Pancreas (tissue), 10 donors: Measurements from ENCODE around the gene NAA11. TPM values are rescaled to one million over a fixed set of nuclear protein-coding genes. Genes with fewer than 3 reads are reported as not detected.

Source experiments
- ATAC-seq, 4 donors: fragments of 200-7000 bp; cut with Tn5 transposase; one replicate each; pipeline versions ENCODE4 v1.8.0 to v1.9.1; 2020; ENCODE audit warnings: mild to moderate bottlenecking in 4 of 4, moderate library complexity in 4 of 4
- DNase-seq, 6 donors: peaks; one replicate each; pipeline ENCODE4 v3.0.0-alpha.2; 2020
- FAIRE-seq: peaks from 2 replicates; lab custom pipeline; 2012; peaks lifted over from hg19 to GRCh38; lab: Jason Lieb, UNC
- H3K27ac ChIP-seq, 4 donors: fragments of 200-600 bp; sonication (generic); 1 replicate in 3 of 4; 2 replicates in 1 of 4; pipeline versions ENCODE4 v1.5.0 to v1.8.0; 2020
- H3K27me3 ChIP-seq, 4 donors: fragments of 200-600 bp; one replicate each; pipeline ENCODE4 v1.8.0; 2021
- H3K36me3 ChIP-seq, 3 donors: fragments of 200-600 bp; sonication (generic) in 1 of 3; one replicate each; pipeline versions ENCODE4 v1.5.0 to v1.8.0; 2020 to 2021
- H3K4me1 ChIP-seq, 3 donors: fragments of 200-600 bp; one replicate each; pipeline ENCODE4 v1.8.0; 2021
- H3K4me3 ChIP-seq, 4 donors: fragments of 200-600 bp; sonication (generic) in 2 of 4; one replicate each; pipeline versions ENCODE4 v1.5.0 to v1.8.0; 2020 to 2021
- H3K9me3 ChIP-seq, 4 donors: fragments of 200-600 bp; one replicate each; pipeline ENCODE4 v1.8.0; 2021
- CTCF ChIP-seq, 4 donors: fragments of 200-600 bp; sonication (generic) in 3 of 4; IDR thresholded peaks; one replicate each; pipeline versions ENCODE4 v1.5.0 to v1.8.0; 2021; ENCODE audit warnings: antibody characterized with exemption in 4 of 4
- WGBS, 2 donors: extraction: QIAGEN DNeasy Blood & Tissue Kit; methylation state at CpG; one replicate each; pipeline ENCODE4 v1.1.7; 2013; 5-methylcytosine and 5-hydroxymethylcytosine counted together
- intact Hi-C, 3 donors: fragments of 100-400 bp; cut with DNase I; formaldehyde crosslinking; loops; one replicate each; pipeline versions ENCODE4 v1.11.1 to v1.14.2; 2022
- polyA plus RNA-seq, 2 donors: library from polyadenylated mRNA; stranded (reverse); fragments of 200-250 nt; gene quantifications; one replicate each; pipeline ENCODE4 v1.2.3, GENCODE V29; 2013
- total RNA-seq, 6 donors: library from RNA; stranded (reverse); fragmentation: NEBNext Ultra II Directional in 4 of 6; extraction: Animal tissue kit (Norgen Biotek cat#: 25700) in 4 of 6; gene quantifications; one replicate each; pipeline versions ENCODE4 v1.2.1 to v1.2.4, GENCODE V29; 2021 to 2023
- donor health status: healthy with polysubstance abuse.
- donor health status: DM: no; HTN: no; CAD: no; lungs with moderate emphysema.
- donor health status: DM: no; HTN: no; CAD: no.
- donor health status: control.
- donor health status: control.
- donor health status: Bipolar disorder and iron deficiency.
- donor health status: DM: yes; HTN: yes; CAD: no.
- donor health status: DM: no; HTN: no; CAD: no.
- donor health status: DM: no; HTN: no; CAD: no.
- donor health status: DM: yes; HTN: yes; CAD: no.

The NAA11 gene
- total and polyA plus RNA-seq, 8 donors = not detected

GRCh38 chr4:79296768-79297428, 29.0 kb downstream of the NAA11 start:
- H3K4me1 ChIP-seq = no peaks in the 10 kb centered on the region
- H3K27ac ChIP-seq = no peak overlapping the region
- intact Hi-C loops = no loop called here
- no peaks in the 10 kb centered on the region for H3K9me3 ChIP-seq
- FAIRE-seq (no peak), DNase-seq (peak in 2 of 6 donors; percentile 19 to 68), ATAC-seq (no peak)
- 76 to 82% methylated on average over 10 to 11 of the region's 11 CpGs for WGBS, 2 donors
- no peak for TF ChIP-seq CTCF (IDR thresholded peaks at IDR 0.05)
- H3K36me3 ChIP-seq = no peaks in the 10 kb centered on the region
- H3K27me3 ChIP-seq = no peaks in the 10 kb centered on the region
- H3K4me3 ChIP-seq = no peak overlapping the region

- FAIRE-seq = no peak
- TF ChIP-seq CTCF (IDR thresholded peaks at IDR 0.05) = no peak
- ATAC-seq = no peak
- no peak overlapping the region for H3K4me3 ChIP-seq
- no peaks in the 10 kb centered on the region for H3K27me3 ChIP-seq
- no peaks in the 10 kb centered on the region for H3K9me3 ChIP-seq
- no peak overlapping the region for H3K27ac ChIP-seq
- DNase-seq = no peak
- intact Hi-C loops = no loop called here
- no peaks in the 10 kb centered on the region for H3K36me3 ChIP-seq
- no peaks in the 10 kb centered on the region for H3K4me1 ChIP-seq
Observed at GRCh38 chr4:79295086-79295485, 30.8 kb downstream of the NAA11 start.

GRCh38 chr4:79294064-79294463, 31.8 kb downstream of the NAA11 start:
- H3K9me3 ChIP-seq = no peaks in the 10 kb centered on the region
- intact Hi-C loops = no loop called here
- TF ChIP-seq CTCF (IDR thresholded peaks at IDR 0.05) = no peak
- no peak overlapping the region for H3K27ac ChIP-seq
- no peaks in the 10 kb centered on the region for H3K4me1 ChIP-seq
- no peak for DNase-seq
- no peak for ATAC-seq
- FAIRE-seq = no peak
- H3K4me3 ChIP-seq = no peak overlapping the region
- H3K36me3 ChIP-seq = no peaks in the 10 kb centered on the region
- WGBS, 2 donors = 79% methylated on average over 2 of the region's 2 CpGs
- no peaks in the 10 kb centered on the region for H3K27me3 ChIP-seq

- Histone ChIP-seq H3K4me1 (no peaks in the 10 kb centered on the region), H3K9me3 (no peaks in the 10 kb centered on the region), H3K27ac (no peak overlapping the region), H3K27me3 (no peaks in the 10 kb centered on the region), H3K36me3 (no peaks in the 10 kb centered on the region), H3K4me3 (no peak overlapping the region)
- ATAC-seq (no peak), DNase-seq (no peak), FAIRE-seq (no peak)
- intact Hi-C loops = no loop called here
- 66% methylated on average over 2 of the region's 2 CpGs for WGBS, 2 donors
- TF ChIP-seq CTCF (IDR thresholded peaks at IDR 0.05) = no peak
Observed at GRCh38 chr4:79292008-79292407, 33.9 kb downstream of the NAA11 start.

- DNase-seq (no peak), FAIRE-seq (no peak), ATAC-seq (no peak)
- Histone ChIP-seq H3K4me3 (no peak overlapping the region), H3K36me3 (no peaks in the 10 kb centered on the region), H3K4me1 (no peaks in the 10 kb centered on the region), H3K27me3 (no peaks in the 10 kb centered on the region), H3K27ac (no peak overlapping the region), H3K9me3 (no peaks in the 10 kb centered on the region)
- 59 to 66% methylated on average over 4 of the region's 4 CpGs for WGBS, 2 donors
- no peak for TF ChIP-seq CTCF (IDR thresholded peaks at IDR 0.05)
- intact Hi-C loops = no loop called here
Observed at GRCh38 chr4:79290376-79290775, 35.5 kb downstream of the NAA11 start.
